HG03175 (cell line): ENCODE data around the gene TBC1D24.
"Not testable (repeated sequence)": the region's sequence is repeated elsewhere in the genome, so short reads cannot be mapped to it uniquely, and the experiment has no call there.

Source experiments
- ATAC-seq: cut with Tn5 transposase; IDR thresholded peaks from one replicate; pipeline ENCODE4 v1.9.1; 2021; ENCODE audit warnings: mild to moderate bottlenecking, moderate library complexity; ENCODE audit not compliant: unreplicated experiment

TBC1D24 gene

GRCh38 chr16:2474877-2475412, at the start of gene TBC1D24:
TSS of gene TBC1D24 (plus strand) at chr16:2475127. CDS start at chr16:2496149, 21,022 bp downstream.
- peak; percentile 69 for ATAC-seq

GRCh38 chr16:2425825-2426430, 49.0 kb upstream of the TBC1D24 start:
- ATAC-seq: no peak

- ATAC-seq: no peak
Observed at GRCh38 chr16:2426941-2427361, 48.0 kb upstream of the TBC1D24 start.

GRCh38 chr16:2427526-2427925, 47.4 kb upstream of the TBC1D24 start:
- ATAC-seq: no peak

DNA sequence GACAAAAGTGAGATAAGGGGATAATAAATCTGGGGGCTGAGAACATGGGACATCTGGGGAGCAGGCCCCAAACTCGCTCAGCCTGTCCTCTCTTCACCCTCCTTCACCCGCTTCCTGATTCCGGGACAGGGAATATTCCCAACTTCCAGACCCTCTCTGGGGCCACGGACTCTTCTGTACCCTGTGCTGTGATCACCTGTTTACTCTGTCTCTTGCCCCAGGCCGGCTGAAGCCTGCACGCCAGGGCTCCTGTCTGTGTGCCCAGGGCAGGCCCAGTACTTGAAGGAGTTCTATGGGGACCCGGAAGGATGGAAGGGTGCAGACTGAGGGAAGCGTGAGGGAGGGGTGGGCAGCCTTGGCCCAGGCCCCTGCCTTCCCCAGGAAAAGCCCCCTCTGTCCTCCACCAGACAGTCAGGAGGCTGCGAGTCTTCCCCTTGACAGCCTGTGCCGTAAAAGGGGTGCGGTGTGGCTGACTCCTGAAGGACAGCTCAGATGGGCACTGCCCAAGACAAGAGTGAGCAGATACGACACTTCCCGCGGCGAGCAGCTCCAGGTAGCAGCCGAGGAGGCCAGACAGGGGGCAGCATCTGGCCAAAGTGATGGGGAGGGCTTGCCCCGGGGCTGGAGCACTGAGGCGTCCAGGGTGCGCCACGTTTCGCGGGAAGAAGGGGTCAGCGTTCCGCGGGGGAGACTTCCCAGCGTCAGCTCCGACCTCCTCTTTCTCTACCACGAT, 46.7 kb upstream of the TBC1D24 start:
- no peak for ATAC-seq

GRCh38 chr16:2428784-2429033, 46.2 kb upstream of the TBC1D24 start:
- peak; percentile 25 for ATAC-seq

- peak; percentile 83 for ATAC-seq
Observed at GRCh38 chr16:2429034-2429770, 45.7 kb upstream of the TBC1D24 start, which contains the start of gene CCNF. TSS of gene CCNF (plus strand) at chr16:2429447. CDS start at chr16:2429482, 35 bp downstream.

DNA sequence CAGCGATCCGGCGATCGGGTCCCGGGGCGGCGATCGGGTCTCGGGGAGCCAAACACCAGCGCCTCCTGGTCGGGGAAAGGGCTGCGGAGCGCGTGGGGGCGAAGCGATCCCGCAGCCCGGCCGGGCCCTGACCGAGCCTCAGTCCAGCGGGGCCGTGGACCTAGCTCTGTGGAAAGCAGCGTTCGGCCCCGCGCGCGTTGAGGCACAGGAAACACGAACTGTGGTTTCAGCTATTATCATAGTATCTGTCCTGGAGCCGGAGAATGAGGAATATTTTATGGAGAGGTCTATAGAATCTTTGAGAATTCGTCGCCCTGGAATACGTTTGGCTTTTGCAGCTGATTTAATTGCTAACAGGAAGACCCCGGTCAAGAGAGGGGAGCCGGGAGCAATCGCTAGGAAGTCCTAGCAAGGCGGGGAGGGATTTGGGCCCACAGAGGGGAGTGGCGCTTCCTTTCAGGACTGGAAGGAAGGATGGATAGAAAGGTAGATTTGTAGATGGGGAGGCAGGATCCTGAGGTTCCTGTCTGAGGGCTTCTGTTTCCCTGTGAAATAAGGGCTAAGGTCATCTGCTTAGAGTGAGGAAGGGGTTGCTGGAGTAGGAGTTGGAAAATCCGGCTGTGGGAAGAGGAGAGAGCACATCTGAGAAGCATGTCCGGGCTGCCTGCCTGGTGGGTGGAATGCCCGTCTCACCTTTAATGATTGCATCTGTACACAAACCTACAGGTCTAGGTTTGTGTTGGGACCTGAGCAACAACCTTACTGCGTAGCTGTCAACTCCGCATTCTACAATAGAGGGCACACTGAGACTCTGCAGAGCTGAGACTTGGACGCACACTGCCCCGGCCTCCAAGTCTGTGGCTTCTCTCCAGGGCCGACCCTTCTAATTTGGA, 44.9 kb upstream of the TBC1D24 start:
- peak; percentile 16 for ATAC-seq

- ATAC-seq: no peak
Observed at GRCh38 chr16:2432286-2432685, 42.6 kb upstream of the TBC1D24 start.

GRCh38 chr16:2432801-2433505, 42.0 kb upstream of the TBC1D24 start:
- no peak for ATAC-seq

DNA sequence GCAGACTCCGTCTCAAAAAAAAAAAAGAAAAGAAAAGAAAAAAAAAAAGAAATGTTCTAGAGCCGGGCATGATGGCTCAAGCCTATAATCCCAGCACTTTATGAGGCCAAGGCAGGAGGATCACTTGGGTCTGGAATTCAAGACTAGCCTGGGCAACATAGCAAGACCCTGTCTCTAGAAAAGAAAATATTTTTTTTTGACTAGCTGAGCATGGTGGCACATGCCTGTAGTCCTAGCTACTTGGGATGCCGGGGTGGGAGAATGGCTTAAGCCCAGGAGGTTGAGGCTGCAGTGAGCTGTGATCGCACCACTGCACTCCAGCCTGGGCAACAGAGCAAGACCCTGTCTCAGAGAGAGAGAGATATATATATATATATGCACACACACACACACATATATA, 39.7 kb upstream of the TBC1D24 start:
- not testable (repeated sequence) for ATAC-seq

GRCh38 chr16:2436110-2436509, 38.8 kb upstream of the TBC1D24 start:
- no peak for ATAC-seq

- no peak for ATAC-seq
Observed at GRCh38 chr16:2437032-2437790, 37.7 kb upstream of the TBC1D24 start.

GRCh38 chr16:2438121-2438520, 36.8 kb upstream of the TBC1D24 start:
- no peak for ATAC-seq

- no peak for ATAC-seq
Observed at GRCh38 chr16:2439598-2439997, 35.3 kb upstream of the TBC1D24 start.

DNA sequence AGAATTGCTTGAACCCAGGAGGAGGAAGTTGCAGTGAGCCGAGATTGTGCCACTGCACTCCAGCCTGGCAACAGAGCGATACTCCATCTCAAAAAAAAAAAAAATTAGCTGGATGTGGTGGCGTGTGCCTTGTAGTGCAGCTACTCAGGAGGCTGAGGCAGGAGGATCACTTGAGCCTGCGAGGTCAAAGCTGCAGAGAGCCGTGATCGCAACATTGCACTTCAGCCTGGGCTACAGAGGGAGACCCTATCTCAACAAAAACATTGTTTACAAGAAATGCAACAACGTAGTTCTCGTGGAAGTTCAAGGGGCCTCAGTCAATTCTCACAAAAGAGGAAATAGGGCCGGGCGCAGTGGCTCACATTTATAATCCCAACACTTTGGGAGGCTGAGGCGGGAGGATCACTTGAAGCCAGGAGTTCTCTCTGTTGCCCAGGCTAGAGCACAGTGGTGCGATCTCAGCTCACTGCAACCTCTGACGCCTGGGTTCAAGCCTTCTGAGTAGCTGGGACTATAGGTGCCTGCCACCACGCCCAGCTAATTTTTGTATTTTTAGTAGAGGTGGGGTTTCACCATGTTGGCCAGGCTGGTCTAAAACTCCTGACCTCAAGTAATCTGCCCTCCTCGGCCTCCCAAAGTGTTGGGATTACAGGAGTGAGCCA, 33.7 kb upstream of the TBC1D24 start:
- not testable (repeated sequence) for ATAC-seq

DNA sequence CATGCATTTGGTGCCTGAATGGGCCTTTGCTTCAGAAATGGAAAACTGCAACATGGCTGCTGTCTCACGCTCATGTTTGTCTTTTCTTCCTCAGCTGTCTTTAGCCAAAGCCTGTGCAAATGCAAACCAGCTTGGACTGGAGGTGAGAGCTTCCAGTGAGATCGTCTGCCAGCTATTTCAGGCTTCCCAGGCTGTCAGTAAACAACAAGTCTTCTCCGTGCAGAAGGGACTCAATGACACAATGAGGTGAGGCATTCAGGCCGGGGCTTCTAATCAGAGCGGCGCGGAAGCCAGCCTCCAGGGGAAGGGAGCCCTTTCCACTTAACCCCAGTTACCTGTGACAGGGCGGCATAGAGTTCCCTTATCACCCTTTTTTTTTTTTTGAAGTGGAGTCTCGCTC, 31.4 kb upstream of the TBC1D24 start:
- no peak for ATAC-seq

- ATAC-seq: no peak
Observed at GRCh38 chr16:2447920-2448583, 26.9 kb upstream of the TBC1D24 start.
